Endothelial cell of umbilical vein (primary cell): ENCODE measurements around the gene ERCC1.

ENCODE experiments used
- EZH2 ChIP-seq: IDR thresholded peaks from 2 replicates; pipeline ENCODE4 v1.6.1; 2012; ENCODE audit warnings: borderline replicate concordance, low read depth, mild to moderate bottlenecking, moderate library complexity, low read length, inconsistent platforms; ENCODE audit not compliant: severe bottlenecking
- MYC ChIP-seq: IDR thresholded peaks from one replicate; pipeline ENCODE4 v1.6.1; 2011; ENCODE audit warnings: mild to moderate bottlenecking, low read depth, low read length
- POLR2A ChIP-seq: IDR thresholded peaks from 2 replicates; pipeline ENCODE4 v1.6.1; 2012; ENCODE audit warnings: low read depth, mild to moderate bottlenecking, control low read depth, low read length
- POLR2AphosphoS5 ChIP-seq: IDR thresholded peaks from 2 replicates; pipeline ENCODE4 v1.6.1; 2012; ENCODE audit warnings: low read depth, mild to moderate bottlenecking, control low read depth, low read length, moderate library complexity; ENCODE audit not compliant: insufficient read depth
- TF ChIP-seq, protein P1 (sequence below), 2 donors: IDR thresholded peaks; 1 replicate in 1 of 2; 2 replicates in 1 of 2; pipeline ENCODE4 v1.5.1; 2011; ENCODE audit warnings: low read length in 2 of 2, mild to moderate bottlenecking in 2 of 2, moderate library complexity in 2 of 2, control low read depth in 1 of 2, inconsistent platforms in 1 of 2, low read depth in 1 of 2; ENCODE audit not compliant: insufficient read depth in 1 of 2; ENCODE audit errors: extremely low read depth in 1 of 2

- TF ChIP-seq, protein P1, sequence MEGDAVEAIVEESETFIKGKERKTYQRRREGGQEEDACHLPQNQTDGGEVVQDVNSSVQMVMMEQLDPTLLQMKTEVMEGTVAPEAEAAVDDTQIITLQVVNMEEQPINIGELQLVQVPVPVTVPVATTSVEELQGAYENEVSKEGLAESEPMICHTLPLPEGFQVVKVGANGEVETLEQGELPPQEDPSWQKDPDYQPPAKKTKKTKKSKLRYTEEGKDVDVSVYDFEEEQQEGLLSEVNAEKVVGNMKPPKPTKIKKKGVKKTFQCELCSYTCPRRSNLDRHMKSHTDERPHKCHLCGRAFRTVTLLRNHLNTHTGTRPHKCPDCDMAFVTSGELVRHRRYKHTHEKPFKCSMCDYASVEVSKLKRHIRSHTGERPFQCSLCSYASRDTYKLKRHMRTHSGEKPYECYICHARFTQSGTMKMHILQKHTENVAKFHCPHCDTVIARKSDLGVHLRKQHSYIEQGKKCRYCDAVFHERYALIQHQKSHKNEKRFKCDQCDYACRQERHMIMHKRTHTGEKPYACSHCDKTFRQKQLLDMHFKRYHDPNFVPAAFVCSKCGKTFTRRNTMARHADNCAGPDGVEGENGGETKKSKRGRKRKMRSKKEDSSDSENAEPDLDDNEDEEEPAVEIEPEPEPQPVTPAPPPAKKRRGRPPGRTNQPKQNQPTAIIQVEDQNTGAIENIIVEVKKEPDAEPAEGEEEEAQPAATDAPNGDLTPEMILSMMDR (IDR thresholded peaks at IDR 0.05; ENCODE audit: extremely low read depth in 1 of 2, insufficient read depth in 1 of 2, low read depth in 1 of 2, low read length in 2 of 2), result no peak
- TF ChIP-seq POLR2A, result no peak
- no peak for TF ChIP-seq MYC
- peak; percentile 52 for TF ChIP-seq POLR2AphosphoS5
- TF ChIP-seq EZH2, result no peak
Observed at GRCh38 chr19:45444318-45445041, 20.8 kb upstream of the ERCC1 start.
